ENCODE results near the gene SURF4. TPM values are rescaled to one million over a fixed set of nuclear protein-coding genes. Genes with fewer than 3 reads are reported as not detected.

SURF4 gene
- total RNA-seq, 1 donor from 2014 or later = 126 TPM

DNA sequence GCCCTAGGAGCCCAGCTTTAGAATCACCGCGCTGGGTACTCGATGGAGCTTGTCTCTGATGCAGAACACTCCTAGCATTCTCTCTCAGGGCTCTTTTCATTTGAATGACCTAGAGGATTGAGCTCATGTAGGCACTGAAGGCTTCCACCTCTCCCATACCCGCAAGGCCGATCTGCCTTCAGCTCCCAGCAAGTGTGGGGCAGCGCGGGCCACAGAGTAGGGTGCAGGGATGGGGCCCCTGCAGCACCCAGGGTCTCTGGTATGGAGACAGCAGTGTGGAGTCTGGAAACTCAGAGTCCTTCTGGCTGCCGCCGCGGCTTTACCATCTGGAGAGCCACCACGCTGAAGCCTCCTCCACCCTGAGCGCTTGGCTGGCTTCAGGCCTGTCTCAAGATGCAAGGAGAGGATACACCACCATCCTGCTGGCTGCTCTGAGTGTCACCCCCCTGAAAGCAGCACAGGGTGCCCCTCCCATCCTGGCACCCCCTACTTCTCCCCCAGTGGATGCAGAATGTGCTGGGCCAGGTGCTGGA is 13.2 kb upstream of the SURF4 start:
- H3K9me3 ChIP-seq = no peaks in the 10 kb centered on the region
- intact Hi-C loops (cut with DNase I) = no loop called here
- no peak overlapping the region for H3K4me3 ChIP-seq
- TF ChIP-seq, protein P1, sequence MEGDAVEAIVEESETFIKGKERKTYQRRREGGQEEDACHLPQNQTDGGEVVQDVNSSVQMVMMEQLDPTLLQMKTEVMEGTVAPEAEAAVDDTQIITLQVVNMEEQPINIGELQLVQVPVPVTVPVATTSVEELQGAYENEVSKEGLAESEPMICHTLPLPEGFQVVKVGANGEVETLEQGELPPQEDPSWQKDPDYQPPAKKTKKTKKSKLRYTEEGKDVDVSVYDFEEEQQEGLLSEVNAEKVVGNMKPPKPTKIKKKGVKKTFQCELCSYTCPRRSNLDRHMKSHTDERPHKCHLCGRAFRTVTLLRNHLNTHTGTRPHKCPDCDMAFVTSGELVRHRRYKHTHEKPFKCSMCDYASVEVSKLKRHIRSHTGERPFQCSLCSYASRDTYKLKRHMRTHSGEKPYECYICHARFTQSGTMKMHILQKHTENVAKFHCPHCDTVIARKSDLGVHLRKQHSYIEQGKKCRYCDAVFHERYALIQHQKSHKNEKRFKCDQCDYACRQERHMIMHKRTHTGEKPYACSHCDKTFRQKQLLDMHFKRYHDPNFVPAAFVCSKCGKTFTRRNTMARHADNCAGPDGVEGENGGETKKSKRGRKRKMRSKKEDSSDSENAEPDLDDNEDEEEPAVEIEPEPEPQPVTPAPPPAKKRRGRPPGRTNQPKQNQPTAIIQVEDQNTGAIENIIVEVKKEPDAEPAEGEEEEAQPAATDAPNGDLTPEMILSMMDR (IDR thresholded peaks at IDR 0.05) = no peak
- ATAC-seq (no peak), DNase-seq (no peak)
- no peak overlapping the region for H3K27ac ChIP-seq
- no peaks in the 10 kb centered on the region for H3K36me3 ChIP-seq
- no peaks in the 10 kb centered on the region for H3K4me1 ChIP-seq
- no peaks in the 10 kb centered on the region for H3K27me3 ChIP-seq (ENCODE audit: low read depth)

DNA sequence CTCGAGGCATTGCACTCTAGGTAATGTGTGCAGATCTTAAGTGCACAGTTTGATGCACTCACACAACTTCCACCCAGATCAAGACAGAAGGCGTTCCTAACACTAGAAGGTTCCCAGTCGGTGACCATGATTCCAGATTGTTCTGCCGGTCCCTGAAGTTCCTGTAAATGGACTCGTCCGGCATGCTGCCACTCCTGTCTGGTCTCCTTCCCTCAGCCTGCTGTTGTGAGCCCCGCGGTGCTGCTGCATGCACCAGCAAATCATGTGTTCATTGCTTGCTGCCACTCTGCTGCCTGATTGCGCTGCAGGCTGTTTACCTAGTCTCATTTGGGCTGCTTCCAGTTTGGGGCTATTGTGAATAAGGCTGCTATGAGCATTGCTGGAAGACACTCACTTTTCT is 11.8 kb upstream of the SURF4 start:
- Histone ChIP-seq H3K4me1 (no peaks in the 10 kb centered on the region), H3K27ac (no peak overlapping the region), H3K9me3 (no peaks in the 10 kb centered on the region), H3K4me3 (no peak overlapping the region), H3K36me3 (no peaks in the 10 kb centered on the region), H3K27me3 (ENCODE audit: low read depth) (no peaks in the 10 kb centered on the region)
- TF ChIP-seq, protein P1 (IDR thresholded peaks at IDR 0.05) = no peak
- DNase-seq (no peak), ATAC-seq (no peak)
- intact Hi-C loops (cut with DNase I) = no loop called here

DNA sequence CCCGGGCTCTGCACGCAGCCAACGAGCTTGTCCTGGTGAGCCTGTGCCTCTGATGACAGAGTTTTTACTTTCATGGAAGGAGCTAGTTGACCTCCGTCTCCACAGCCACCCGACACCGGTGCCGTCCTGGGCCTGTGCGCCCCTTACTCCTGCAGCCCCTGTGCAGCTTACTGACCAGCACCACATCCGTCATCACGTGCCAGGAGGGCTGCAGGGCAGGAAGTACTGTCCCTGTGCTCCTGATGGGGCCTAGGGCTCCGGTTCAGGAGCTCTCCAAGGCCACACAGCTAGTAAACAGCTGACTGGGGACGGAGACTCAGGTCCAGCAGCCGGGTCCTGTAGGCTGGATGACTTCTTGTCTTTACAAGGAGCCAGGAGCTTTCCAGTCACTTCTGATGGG is 10.5 kb upstream of the SURF4 start:
- no peak for ATAC-seq
- no peak for DNase-seq
- no peak overlapping the region for H3K4me3 ChIP-seq
- H3K27ac ChIP-seq = no peak overlapping the region
- H3K4me1 ChIP-seq = no peaks in the 10 kb centered on the region
- TF ChIP-seq, protein P1 (IDR thresholded peaks at IDR 0.05) = no peak
- no peaks in the 10 kb centered on the region for H3K9me3 ChIP-seq
- no peaks in the 10 kb centered on the region for H3K27me3 ChIP-seq (ENCODE audit: low read depth)
- intact Hi-C loops (cut with DNase I) = no loop called here
- no peaks in the 10 kb centered on the region for H3K36me3 ChIP-seq

DNA sequence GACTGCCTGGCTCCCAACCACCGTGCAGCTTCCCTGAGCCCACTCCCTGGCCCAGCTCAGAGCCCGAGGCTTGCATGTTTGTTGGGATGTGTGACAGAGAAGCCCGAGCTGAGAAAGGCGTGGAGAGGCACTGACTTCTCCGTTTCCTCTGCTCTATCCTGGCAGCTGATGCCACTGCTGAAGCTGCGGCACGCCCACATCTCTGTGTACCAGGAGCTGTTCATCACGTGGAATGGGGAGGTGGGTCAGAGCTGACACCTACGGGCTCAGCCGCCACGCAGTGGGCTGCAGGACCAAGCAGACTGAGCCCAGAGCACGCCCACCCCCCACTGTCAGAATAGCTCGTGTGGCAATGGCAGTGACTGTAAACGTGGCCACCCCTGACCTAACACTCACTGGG is 9.6 kb upstream of the SURF4 start:
- intact Hi-C loops (cut with DNase I) = no loop called here
- H3K4me1 ChIP-seq = no peaks in the 10 kb centered on the region
- ATAC-seq (no peak), DNase-seq (no peak)
- H3K9me3 ChIP-seq = no peaks in the 10 kb centered on the region
- TF ChIP-seq, protein P1 (IDR thresholded peaks at IDR 0.05) = no peak
- no peaks in the 10 kb centered on the region for H3K27me3 ChIP-seq (ENCODE audit: low read depth)
- H3K27ac ChIP-seq = no peak overlapping the region
- no peak overlapping the region for H3K4me3 ChIP-seq
- H3K36me3 ChIP-seq = no peaks in the 10 kb centered on the region

- intact Hi-C loops (cut with DNase I) = no loop called here
- DNase-seq (no peak), ATAC-seq (no peak)
- TF ChIP-seq, protein P1 (IDR thresholded peaks at IDR 0.05) = no peak
- Histone ChIP-seq H3K27me3 (ENCODE audit: low read depth) (no peaks in the 10 kb centered on the region), H3K9me3 (no peaks in the 10 kb centered on the region), H3K36me3 (no peaks in the 10 kb centered on the region), H3K27ac (no peak overlapping the region), H3K4me3 (no peak overlapping the region), H3K4me1 (no peaks in the 10 kb centered on the region)
Measured at GRCh38 chr9:133384736-133385321, 9.0 kb upstream of the SURF4 start.

Measured in lower lobe of right lung (tissue), 2 donors.